ENCODE results near the gene KATNIP.

KATNIP gene

DNA sequence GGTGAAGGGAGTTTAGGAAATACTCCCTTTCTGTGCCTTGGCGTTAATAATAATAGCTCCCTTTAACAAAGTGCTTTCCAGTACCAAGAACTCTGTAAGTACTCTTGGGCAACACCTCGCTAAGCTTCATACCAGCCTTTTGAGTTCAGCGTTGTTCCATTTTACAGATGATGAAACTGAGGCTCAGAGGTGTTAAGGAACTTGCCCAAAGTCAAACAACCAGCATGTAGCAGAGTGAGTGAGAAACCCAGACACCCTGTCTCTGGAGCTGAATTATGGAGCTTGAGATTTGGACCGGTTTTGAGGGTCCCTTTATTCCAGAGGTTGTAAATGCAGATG lies 607 bp downstream of the KATNIP start:
- TF ChIP-seq GATA3 (IDR thresholded peaks at IDR 0.05; ENCODE audit: low read depth, low read length): no peak
- TF ChIP-seq GATA2 (IDR thresholded peaks at IDR 0.05; ENCODE audit: low read depth, low read length): no peak

DNA sequence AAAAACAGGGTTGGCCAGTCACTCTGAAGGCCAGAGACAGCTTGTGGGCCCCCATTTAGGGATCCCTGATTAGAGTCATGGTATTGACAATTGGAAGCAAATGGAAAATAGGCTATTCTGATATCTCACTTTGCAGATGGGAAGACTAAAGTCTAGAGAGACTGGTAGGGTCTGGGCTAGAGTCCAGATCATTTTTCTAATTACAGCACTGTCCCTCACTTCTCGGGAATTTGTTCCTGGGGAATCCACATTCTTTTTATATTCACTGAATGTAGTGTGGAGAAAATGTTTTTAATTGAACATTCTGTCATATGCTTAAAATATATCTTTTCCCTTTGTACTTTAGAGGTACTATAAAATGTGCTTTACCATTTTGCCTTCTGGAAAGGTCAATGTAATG lies 1.1 kb downstream of the KATNIP start:
- TF ChIP-seq GATA3 (IDR thresholded peaks at IDR 0.05; ENCODE audit: low read depth, low read length): no peak
- TF ChIP-seq GATA2 (IDR thresholded peaks at IDR 0.05; ENCODE audit: low read depth, low read length): no peak

DNA sequence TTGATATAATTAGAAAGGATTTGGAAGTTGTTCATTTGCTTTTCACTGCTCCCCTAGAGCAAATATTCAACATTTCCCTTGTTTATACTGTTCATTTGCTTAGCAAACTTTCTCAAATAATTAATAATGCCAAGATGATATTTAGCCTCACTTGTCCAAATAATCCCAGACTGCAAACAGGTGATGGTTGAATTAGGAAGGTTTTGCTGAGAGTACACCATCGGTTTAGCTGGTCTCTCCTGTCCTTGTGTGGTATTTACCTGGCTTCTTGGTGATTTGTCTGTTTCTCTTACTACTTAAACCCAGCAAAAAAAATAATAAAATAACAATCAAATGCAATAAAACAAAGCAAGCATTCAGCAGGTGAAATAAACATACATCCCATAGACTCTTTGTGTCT lies 6.5 kb downstream of the KATNIP start:
- TF ChIP-seq GATA3 (IDR thresholded peaks at IDR 0.05; ENCODE audit: low read depth, low read length) (no peak), GATA2 (IDR thresholded peaks at IDR 0.05; ENCODE audit: low read depth, low read length) (no peak)

DNA sequence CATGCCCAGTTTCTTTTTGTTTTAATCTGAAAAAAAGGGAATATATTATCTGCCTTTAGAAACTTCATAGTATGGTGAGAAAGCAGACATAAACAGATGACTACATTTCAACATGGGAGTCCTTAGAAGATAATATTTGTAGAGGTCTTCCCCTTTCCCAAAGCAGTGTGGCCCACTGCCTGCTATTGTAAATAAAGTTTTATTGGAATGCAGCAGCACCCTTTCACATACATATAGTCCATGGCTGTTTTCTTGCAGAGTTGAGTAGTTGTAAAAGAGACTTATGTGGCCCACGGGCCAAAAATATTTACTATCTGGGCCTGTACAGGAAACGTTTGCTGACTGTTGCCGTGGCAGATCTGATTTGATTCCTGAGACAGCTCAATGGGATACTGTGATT lies 8.5 kb downstream of the KATNIP start:
- TF ChIP-seq GATA3 (IDR thresholded peaks at IDR 0.05; ENCODE audit: low read depth, low read length) (no peak), GATA2 (IDR thresholded peaks at IDR 0.05; ENCODE audit: low read depth, low read length) (no peak)

DNA sequence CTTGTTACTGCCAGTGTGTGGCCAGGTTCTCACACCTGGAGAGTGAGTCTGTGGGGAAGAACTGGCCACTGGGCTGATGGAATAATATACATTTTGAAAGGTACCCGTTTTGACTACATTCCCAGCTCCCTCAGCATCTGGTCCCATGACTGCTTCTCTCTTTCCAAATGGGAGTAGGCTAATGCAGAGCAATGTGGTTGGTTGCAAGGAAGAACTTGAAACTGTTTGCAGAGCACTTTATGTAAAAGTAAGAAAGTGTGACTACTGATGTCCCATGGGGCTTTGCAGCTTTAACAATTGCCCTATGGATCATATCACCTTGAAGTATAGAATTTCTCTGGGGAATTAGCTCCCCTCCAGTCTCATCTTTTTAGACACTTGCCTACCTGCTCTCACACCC lies 9.0 kb downstream of the KATNIP start:
- TF ChIP-seq GATA3 (IDR thresholded peaks at IDR 0.05; ENCODE audit: low read depth, low read length) (no peak), GATA2 (IDR thresholded peaks at IDR 0.05; ENCODE audit: low read depth, low read length) (no peak)

DNA sequence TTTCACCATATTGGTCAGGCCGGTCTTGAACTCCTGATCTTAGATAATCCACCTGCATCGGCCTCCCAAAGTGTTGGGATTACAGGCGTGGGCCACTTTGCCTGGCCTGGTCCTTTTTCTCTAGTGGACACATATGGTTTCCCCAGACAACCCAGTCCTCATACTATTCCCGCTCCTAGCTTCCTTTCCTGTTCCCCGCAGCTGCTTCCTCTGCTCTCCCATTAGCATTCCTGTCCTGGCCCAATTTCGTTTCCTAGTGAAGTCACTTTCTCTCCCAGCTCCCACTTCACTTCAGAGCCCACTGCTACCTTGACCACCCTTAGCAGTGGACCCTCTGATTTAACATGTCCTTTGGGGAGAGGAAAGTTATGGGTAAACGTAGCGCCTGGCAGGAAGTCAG lies 11.3 kb downstream of the KATNIP start:
- TF ChIP-seq GATA2 (IDR thresholded peaks at IDR 0.05; ENCODE audit: low read depth, low read length): no peak

DNA sequence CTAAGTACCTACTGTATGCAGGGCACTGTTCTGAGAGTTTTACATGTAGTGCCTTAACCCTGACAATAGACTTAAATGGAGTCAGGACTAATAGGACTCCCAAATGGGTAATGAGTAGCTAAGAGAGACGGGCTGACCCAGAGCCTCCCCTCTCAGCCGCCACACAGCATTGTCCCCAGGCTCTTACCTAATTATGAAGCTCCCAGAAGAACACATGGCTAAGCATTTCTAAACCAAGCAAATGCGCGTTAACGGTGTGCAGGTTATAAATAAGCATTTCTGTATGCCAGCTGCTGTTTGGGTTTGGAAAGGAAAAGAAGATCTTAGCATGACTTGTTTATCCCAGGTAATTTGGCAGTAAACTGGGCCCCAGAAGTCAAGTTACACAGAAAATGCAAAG lies 14.3 kb downstream of the KATNIP start:
- TF ChIP-seq GATA3 (IDR thresholded peaks at IDR 0.05; ENCODE audit: low read depth, low read length) (no peak), GATA2 (IDR thresholded peaks at IDR 0.05; ENCODE audit: low read depth, low read length) (no peak)

DNA sequence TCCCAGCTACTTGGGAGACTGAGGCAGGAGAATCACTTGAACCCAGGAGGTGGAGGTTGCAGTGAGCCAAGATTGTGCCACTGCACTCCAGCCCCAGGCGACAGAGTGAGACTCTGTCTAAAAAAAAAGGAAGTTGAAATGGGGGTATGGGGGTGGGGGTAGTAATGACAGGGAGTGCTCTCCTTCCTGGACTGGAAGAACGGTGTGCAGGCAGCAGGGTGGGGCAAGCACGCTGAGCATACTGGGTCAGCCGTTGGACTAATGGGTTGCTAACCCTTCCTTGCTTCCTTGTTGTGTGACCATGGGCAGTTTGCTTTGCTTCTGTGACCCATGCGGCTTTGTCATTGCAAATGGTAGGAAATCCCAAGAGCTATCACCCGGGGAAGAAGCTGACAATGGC lies 16.5 kb downstream of the KATNIP start:
- TF ChIP-seq GATA3 (IDR thresholded peaks at IDR 0.05; ENCODE audit: low read depth, low read length): no peak

DNA sequence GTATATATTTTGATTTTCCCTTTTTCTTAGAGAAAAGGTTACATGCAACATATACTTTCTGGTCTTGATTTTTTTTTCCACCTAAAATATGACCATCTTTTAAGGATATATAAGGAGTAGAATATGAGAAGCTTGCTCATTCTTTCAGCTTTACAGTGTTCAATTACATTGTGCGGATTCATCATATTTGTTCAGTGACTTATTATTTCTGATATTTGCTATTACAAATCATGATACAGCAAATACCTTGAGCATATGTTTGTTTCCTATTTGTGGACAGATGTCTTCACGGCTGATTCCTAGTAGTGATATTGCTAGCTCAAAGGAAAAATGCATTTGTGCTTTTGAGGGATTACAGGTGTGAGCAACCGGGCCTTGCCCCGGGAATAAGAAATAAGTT lies 18.1 kb downstream of the KATNIP start:
- TF ChIP-seq GATA2 (IDR thresholded peaks at IDR 0.05; ENCODE audit: low read depth, low read length) (no peak), GATA3 (IDR thresholded peaks at IDR 0.05; ENCODE audit: low read depth, low read length) (no peak)

DNA sequence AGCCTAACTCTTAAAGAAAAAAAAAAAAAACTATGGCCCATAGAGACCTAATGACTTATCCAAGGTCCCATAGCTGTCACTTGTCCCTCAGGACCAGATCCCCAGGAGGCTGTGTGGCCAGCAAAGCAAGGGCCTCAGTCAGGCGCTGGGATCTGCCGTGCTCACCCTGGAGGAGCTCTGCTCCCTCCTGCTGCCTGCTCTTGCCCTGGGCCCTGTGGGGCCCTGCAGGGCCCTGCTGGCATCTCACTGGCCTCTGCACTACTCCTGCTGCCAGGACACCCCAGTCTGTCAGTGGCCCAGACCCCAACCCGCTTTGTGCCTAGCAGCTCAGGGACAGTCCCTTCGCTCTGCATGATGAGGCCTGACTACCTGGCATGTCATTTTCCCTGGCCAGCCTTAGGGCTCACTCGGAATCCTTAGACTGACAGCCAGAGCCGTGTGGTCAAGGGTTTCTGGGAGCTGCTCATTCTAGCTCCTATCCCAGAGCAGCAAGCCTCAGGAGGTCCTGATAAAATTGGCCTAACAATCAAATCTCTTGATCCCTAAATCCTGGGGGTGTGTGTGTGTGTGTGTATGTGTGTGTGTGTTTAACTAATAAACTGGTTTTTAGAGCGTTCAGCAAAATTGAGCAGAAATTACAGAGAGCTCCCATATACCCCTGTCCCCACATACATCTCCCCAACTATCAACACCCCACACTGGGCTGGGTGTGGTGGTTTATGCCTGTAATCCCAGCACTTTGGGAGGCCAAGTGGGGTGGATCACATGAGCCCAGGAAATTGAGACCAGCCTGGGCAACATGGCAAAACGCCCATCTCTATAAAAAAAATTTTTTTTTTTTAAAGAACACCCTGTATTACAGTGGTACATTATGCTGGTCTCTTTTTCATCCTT lies 21.7 kb downstream of the KATNIP start:
- TF ChIP-seq GATA2 (IDR thresholded peaks at IDR 0.05; ENCODE audit: low read depth, low read length): no peak
- TF ChIP-seq GATA3 (IDR thresholded peaks at IDR 0.05; ENCODE audit: low read depth, low read length): no peak

DNA sequence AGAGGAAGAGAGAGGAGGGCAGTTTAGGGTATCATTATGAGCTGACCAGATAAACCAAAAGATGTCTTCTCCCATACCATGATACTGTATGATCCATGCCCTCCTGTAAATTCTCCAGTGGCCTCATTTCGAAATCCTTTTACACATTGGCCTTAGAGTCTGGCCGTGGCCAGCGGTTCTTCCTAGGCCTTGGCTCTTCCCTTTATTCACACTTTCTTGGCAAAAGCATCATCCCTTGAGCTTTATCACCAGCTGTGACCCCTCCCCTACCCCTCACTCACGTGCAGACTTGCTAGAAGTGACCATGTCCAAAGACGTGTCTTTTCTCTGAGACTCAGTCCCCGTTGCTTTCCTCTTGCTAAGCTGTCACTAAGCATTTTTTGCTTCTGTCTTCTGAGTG lies 22.8 kb downstream of the KATNIP start:
- no peak for TF ChIP-seq GATA2 (IDR thresholded peaks at IDR 0.05; ENCODE audit: low read depth, low read length)
- no peak for TF ChIP-seq GATA3 (IDR thresholded peaks at IDR 0.05; ENCODE audit: low read depth, low read length)

DNA sequence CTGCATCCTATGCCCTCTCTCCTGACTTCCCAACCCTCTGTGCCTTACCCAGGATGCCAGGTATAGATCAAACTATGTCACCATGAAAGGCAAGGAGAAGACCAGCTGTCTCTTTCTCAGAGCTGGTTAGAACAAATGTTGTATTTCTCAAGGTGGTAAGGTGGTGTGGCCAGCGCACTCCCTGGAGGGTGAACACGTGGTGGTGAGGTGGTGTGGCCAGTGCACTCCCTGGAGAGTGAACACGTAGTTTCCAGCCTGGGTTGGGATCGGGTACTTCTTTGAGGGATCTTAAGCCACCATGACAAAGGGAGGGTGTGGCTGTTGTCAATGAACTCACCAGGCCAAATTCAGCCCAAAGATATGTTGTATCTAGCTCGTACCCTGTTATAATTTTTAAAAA lies 26.8 kb downstream of the KATNIP start:
- TF ChIP-seq GATA2 (IDR thresholded peaks at IDR 0.05; ENCODE audit: low read depth, low read length): no peak
- no peak for TF ChIP-seq GATA3 (IDR thresholded peaks at IDR 0.05; ENCODE audit: low read depth, low read length)

DNA sequence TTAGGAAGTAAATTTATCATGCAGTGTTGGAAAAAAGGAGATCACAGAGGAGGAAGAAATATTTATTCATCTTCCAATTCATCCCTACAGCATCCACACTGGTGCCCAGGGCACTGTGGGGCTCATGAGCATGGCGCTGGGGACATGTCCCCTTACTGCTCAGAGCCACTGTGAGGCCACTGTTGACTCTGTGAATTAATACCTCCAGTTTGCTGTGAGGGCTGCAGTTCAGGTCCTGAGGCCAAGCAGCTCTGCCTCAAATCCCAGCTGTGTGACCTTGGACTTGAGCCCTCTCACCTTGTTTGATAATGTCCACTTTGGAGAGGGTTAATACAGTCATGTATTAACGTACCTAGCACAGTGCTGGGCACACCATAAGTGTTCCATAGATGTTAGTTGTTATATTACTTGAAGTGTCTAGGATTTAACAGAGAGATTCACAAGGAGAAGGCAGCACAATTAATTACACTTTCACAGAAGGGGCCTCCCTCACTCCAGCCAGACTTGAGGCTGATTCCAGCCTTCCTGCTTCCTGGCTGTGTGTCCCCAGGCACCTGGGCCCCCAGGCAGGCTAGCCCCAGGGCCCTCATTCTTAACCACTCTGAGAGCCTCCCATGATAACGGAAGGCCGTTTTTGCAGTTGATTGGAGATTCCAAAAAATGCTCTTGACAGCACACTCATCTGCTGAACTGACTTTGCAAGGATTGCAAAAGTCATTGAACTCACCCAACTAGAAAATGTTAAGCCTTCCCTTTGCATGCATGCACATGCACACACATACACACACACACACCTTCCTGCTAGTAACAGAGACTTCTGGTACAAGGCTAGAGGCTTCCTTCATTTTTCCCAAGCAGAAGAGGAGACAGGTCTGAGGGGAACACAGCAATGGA lies 29.4 kb downstream of the KATNIP start:
- TF ChIP-seq GATA3 (IDR thresholded peaks at IDR 0.05; ENCODE audit: low read depth, low read length) (no peak), GATA2 (IDR thresholded peaks at IDR 0.05; ENCODE audit: low read depth, low read length) (no peak)

DNA sequence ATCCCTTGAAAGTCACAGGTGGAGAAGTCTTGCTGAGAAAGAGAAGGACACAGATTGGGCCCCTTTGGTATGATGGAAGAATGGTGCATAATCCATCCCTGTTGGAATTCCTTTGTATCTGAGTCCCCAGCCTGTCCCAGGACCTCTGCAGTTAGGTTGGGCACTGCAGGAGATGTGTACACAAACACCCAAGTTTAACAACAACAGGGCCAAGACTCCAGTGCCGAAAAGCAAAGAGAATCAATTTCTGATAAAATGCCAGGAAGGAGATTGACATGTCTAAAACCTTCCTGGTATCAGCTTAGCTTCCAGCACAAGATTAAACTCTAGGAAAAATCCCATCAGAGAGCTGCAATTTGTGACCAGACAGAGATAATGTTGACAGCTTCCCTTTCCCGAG lies 32.9 kb downstream of the KATNIP start:
- no peak for TF ChIP-seq GATA3 (IDR thresholded peaks at IDR 0.05; ENCODE audit: low read depth, low read length)
- no peak for TF ChIP-seq GATA2 (IDR thresholded peaks at IDR 0.05; ENCODE audit: low read depth, low read length)

DNA sequence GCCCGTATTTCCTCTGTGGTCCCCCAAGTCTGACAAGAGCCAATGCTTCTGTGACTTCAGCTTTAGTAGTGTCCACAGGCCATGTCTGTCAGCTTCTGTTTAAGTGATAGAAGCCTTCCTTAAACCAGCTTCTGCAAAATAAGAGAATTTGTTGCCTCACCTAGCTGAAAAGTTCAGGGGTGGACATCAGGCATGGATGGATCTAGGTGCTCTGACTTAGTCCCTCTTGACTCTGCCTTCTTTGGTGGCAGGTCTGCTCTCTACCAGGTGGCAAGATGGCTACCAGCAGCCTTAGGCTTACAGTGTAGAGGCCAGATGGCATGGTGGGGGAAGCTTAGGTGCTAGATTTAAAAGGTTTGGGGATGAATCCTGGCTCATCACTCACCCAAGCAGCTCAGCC lies 33.7 kb downstream of the KATNIP start:
- TF ChIP-seq GATA2 (IDR thresholded peaks at IDR 0.05; ENCODE audit: low read depth, low read length) (no peak), GATA3 (IDR thresholded peaks at IDR 0.05; ENCODE audit: low read depth, low read length) (no peak)

Measured in SH-SY5Y (cell line).